Iris pigment epithelial cell (primary cell): ENCODE results near the gene ADORA3.
A peak's percentile ranks its signal among the peaks of the same experiment; 100 is the strongest.

Experiments
- DNase-seq: peaks from one replicate; pipeline ENCODE4 v3.0.0-alpha.2; 2011; ENCODE audit warnings: low read depth

ADORA3 gene

DNA sequence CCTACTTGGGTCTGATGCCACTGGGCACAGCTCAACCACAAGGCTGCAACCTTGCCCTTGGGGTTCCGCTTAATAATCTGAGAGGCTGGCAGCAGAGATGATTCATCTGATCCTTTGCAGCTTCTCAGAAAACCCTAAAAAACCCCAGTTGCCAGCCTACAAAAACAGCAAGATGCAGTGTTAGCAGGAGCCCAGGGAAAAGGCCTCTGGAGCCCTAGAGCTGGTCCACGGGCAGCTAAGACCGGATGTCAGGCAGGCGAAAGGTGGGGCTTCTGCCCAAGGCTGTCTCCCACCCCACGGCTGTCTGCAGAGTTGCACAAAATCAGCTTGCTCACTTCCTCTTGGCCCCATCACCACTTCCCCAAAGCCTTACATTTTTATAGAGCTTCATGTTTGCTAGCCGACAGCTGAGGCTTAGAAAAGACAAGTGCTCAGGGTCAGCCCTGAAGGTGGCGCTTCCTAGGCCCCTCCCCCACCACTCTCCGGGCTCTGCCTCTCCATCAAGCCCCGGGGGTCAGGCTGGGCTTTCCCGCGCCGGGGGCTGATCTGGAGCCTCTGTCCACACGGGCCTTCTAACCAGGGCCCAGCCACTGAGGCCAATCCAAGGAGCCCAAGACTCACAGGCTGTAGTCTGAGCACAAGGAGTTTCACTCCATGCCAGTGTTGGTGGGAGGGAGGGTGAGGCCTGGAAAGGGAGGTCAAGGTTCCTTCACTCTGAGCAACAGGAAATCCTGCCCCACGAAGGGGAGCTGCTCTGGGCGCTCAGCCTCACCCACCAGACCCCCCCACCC is 4.2 kb upstream of the ADORA3 start:
- DNase-seq: peak; percentile 73

DNA sequence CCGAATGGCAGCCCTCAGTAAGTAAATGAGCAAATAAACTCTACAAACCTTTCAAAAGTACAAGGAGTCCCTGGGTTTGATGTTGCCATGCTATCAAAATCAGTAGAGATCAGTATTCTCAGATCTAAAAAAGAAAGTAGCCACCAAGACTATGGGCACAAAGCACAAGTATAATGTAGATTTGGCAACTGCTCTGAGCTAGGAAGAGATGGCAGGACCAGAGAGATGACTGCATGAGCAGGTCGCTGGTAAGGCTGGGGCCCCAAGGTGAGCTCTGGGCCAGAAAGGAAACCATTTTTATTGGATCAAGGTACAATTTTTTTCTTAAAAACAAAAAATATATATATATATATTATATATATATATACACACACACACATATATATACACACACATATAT is 3.1 kb upstream of the ADORA3 start:
- DNase-seq: no peak

DNA sequence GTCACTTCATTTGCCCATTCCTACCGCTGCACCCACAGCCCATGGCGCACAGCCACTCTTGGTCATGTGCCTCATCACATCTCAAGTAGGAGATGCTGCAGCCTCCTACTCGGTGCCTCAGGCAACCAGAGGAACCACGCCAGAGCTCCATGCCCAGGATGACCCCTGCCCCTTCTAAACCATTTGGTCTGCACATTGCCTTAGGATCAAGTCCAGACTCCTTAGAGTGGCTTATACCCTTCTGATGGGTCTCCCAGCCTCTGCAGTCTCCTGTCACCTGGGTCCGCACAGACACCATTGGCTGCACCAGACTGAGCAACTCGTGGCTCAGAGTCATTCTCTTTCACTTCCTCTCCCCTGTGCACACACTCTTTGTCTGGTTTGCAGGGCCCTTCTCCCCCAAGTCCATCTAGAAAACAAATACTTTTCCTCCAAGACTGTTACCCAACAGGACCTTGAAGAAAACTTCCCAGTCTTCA is 2.2 kb upstream of the ADORA3 start:
- DNase-seq: no peak

GRCh38 chr1:111504097-111504496 is 664 bp upstream of the ADORA3 start:
- DNase-seq: no peak

DNA sequence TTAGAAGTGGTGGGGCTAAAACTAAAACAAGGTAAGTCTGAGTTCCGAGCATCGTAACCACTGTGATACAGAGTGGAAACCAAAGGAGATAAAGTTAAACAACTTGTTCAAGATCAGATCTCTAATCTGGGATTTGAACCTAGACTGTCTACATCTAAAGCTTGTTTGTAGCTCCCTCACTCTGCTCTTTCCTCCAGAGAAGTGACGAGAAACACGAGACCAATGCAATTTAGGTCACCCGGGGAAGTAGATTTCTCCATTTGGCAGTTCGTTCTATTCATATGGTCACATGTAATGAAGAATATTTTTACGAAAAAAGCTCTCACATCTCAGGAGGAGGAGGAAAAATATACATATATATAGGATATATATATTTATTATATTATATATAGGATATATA is 1.8 kb downstream of the ADORA3 start:
- no peak for DNase-seq

DNA sequence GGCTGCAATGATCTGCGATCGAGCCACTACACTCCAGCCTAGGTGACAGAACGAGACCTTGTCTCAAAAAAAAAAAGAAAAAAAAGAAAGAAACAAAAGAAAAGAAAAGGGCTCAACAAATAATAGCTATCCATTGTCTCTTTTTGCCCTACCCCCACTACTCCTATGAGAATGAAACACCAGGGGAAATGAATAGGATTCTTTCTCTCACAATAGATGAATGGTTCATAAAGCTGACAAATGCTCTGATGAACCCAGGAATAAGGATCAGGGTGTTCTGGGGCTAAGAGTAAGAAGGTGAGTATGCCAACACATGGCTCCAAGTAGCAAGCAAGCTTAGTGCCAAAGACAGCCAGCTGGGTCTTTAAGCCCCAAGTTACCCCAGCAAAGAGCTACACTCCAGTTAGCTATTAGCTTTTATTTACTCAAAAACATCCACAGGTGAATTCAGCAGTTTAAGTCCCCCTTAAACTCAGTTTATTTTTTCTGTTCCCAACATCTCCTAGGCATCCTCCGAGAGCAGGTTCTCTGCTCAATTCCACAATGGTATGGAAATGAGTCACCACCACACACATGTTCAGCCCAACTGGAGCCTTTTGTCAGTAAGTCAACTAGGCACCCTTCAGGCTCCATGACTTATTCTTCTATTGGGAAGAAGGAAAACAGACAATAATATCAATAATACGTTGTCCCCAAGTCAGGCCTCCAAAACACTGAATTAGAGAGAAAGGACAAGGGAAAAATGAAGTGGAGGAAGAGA is 4.2 kb downstream of the ADORA3 start:
- DNase-seq: no peak

GRCh38 chr1:111497592-111497991 is 5.8 kb downstream of the ADORA3 start:
- DNase-seq: no peak

DNA sequence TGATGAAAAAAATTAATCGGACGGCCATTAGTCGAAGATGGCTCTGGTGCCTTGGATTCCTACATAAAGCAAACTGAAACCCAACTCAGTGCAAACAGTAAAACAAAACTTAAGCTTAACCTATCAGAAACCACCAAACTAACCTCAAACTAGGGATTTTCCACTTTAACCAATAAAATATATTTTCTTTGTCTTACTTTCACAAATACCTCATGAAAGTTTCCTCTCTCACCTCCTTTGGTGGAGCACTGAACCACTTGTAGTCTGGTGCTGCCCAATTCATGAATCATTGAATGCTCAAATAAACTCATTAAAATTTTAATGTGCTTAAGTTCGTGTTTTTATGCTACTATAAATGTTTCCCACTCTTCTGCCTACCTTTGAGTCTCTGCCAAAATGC is 7.0 kb downstream of the ADORA3 start:
- DNase-seq: no peak

DNA sequence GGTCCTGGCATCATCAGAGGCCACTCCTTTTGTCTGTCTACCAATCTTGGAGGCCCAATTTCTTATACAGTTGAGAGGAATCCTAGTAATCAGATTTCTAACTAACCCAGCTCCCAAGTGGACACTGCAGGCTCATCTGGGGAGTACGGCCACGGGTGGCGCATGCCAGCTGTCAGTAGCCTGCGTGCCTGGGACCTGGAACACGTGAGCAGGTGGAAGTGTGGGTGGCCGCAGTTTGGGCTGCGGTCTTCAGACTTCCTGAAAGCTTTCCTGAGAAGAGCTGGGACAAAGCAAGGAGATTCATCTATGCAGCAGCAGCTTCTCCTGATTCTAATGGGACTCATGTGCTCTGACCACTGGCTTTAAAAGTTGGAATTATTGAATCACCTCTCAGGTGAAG is 12.4 kb downstream of the ADORA3 start:
- DNase-seq: no peak

DNA sequence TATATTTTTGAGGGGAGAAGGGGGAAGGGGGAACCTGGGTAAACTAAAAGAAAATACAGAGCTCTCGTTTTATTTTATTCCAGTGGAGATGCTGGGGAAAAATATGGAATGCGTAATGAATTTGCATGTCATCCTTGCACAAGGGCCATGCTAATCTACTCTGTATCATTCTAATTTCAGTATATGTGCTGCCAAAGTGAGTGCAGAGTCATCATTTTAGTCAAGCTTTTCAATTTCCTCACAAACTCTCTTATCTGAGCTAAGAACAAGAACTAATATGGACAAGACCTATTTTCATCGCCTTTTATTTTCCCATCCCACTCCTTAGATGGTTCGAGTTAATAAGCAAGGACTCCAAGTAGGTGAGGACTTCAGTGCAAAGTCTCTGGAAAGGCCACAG is 13.2 kb downstream of the ADORA3 start:
- DNase-seq: no peak

DNA sequence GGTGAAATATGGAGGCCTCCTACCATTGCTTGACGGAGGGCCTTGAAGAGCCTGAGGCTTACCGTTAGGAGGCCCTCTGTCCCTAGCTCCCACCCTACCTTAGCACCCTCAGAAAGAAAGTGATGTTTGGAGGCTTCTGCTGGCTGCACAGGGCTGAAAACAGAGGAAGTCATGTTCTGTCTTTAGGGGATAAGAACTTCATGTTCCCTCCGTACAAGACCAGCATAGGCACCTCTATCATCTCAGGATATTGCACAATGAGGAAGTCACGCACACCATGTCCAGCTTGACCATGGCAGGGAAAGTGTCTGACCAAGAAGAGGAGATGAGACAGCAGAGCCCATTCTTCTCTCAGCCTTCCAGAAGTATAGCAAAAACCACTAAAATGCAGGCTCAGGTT is 13.8 kb downstream of the ADORA3 start:
- DNase-seq: peak; percentile 47

GRCh38 chr1:111488669-111489068 is 14.8 kb downstream of the ADORA3 start:
- no peak for DNase-seq

DNA sequence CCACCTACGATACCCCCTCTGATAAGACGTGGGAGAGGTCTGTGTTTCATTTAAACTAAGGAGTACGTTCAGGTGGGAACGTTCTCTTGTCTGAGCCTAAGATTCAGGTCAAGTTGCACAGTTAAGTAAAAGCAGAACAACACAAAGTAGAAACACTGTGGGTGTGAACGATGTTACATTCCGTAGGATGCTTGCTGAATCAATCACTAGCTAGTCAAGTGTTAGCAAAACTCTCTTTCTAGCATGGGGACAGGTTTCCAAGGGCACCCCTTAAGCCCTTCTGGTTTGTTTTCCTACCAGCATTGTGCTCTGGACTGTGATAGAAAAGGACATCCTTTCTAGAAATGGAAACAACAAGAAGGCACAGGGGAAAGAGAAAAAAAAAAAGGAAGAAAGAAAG is 16.3 kb downstream of the ADORA3 start:
- DNase-seq: no peak

DNA sequence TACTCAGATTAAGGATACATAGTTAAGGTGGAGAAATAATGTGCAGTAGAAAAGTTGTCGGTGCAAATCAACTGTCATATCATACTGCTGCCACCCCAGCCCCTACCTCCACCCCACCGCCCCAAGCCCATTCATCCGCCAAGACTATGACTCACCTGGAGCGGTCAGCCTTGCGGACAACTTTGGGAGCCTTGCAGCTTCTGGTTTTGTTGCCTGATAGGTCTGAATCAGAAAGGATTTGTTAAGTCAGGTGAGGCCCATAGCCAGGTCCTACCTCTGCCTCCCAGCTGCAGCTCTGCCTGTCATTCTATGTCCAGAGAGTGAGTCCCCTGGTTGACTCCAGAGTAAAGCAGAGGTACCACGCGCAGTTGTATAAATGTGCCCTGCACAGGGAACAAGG is 17.0 kb downstream of the ADORA3 start:
- DNase-seq: no peak

DNA sequence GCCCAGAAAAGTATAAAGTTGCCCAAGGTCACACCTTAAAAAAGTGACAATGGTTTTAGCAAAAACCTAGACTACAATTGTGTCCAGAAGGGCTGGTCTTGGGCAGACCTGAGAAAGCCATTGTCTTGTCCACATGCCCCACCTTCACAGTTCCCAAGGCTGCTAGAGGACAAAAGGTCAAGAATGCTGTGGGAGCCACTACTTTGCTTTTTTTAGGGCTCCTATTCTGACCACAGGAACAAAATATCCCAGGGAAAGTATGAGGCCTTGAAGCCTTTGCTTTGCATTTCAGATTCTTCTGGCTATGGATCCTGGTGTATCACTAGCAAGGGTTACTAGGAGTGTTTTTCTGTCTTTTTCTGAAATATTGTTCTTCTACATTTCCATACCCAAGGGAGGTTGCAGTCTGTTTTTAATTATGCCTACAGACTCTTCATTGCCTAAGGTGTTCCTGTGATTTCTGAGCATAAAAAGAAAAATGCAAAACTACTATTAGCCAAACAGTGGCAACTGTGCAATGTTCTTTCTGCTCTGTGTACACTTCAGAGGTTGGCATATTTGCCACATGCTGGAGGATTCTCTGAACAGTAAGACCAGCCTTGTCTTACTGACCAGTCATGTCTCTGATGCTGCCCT is 18.9 kb downstream of the ADORA3 start:
- no peak for DNase-seq

- no peak for DNase-seq
Observed at GRCh38 chr1:111483876-111484275, 19.6 kb downstream of the ADORA3 start.

DNA sequence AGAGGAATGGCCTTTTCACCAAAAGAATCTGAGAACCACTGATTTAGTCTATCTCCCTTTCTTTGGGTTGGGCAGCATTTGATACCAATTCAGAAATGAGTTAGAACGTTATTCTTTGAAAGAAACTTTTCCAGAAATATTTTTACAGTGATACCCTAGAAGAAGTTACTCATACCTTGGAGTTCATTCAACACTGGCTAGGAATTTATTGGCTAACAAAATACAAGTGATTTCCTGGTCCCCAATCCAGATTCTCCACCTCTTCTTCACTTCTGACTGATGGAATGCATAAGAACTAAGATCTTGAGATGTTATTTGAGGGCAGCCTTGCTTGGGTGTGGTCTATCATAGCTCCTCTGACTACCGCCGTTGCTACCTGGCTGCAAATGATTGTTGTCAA is 20.3 kb downstream of the ADORA3 start:
- DNase-seq: no peak

DNA sequence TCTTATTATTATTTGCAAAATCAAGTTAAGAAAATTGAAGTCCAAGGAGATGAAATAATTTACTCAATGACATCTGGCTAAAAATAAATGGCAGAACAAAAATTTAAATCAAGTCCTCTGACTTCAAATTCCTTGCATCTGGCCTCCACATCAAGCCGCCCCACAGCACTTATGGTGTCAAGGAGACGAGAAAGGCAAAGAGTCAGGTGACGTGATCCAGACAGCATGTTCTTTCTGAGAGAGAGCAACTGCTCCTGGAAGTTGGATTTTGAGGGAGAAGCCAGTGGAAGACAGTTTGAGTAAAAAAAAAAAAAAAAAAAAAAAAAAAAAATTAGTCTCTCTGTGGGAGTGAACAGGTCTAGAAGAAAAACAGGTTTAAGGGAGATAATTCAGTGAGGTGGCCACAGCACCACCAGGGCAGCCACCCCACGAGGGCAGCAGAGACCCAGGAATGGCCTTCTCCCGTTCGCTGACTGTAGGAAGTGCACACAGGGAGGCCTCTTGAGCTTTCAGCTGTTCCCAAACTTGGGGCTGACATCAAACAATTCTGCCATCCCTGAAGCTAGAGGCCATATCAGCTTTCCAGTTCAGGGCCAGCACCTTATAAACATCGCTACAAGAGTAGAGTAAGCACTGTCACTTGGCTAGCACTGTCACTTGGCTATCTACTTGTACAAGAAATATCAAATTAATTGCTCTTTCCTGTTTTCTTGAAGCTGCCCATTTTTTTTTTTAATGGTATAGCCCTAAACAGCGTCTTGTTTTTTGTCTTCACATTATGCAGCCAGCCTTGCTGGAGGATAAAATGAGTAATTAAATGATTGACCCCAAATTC is 21.8 kb downstream of the ADORA3 start:
- peak; percentile 68 for DNase-seq

DNA sequence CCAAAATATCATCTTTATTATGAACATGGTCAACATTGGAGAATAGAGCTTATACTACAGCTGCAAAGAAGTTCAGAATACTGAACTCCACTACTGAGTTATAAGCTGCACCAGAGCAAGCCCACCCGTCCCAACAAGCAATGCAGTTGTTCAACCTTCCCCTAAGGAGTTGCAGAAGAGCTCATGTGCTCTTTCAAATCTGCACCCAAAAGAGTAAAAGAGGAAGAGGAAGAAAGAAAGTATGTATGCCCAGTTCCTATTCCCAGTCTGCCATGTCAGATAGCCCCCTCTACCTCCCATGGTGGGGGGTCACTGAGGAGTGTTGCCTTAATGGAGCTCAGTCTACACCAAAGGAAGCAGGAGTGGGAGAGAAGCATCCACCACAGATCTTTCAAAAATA is 22.8 kb downstream of the ADORA3 start:
- no peak for DNase-seq

GRCh38 chr1:111476761-111477309 is 26.6 kb downstream of the ADORA3 start:
- no peak for DNase-seq

- no peak for DNase-seq
Observed at GRCh38 chr1:111476214-111476613, 27.2 kb downstream of the ADORA3 start.

DNA sequence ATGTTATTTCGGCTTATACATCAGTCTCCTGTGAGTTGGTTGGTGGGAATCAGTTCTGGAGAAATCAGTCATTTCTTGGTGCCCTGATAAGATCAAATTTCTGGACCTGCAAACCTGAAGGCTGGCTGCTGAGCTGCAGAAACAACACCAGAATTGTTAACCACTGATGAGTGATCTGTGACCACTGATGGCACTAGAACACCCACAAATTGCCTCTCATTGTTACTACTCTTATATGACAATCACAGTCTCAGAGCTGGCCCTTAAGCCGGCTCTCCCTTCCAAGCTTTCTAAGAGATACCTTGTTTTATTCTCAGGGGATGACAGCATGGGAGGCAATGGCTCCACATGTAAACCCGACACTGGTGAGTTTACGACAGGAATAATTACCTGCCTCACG is 27.7 kb downstream of the ADORA3 start:
- DNase-seq: no peak
